ENCODE measurements around the gene CIAO3.

The CIAO3 gene

DNA sequence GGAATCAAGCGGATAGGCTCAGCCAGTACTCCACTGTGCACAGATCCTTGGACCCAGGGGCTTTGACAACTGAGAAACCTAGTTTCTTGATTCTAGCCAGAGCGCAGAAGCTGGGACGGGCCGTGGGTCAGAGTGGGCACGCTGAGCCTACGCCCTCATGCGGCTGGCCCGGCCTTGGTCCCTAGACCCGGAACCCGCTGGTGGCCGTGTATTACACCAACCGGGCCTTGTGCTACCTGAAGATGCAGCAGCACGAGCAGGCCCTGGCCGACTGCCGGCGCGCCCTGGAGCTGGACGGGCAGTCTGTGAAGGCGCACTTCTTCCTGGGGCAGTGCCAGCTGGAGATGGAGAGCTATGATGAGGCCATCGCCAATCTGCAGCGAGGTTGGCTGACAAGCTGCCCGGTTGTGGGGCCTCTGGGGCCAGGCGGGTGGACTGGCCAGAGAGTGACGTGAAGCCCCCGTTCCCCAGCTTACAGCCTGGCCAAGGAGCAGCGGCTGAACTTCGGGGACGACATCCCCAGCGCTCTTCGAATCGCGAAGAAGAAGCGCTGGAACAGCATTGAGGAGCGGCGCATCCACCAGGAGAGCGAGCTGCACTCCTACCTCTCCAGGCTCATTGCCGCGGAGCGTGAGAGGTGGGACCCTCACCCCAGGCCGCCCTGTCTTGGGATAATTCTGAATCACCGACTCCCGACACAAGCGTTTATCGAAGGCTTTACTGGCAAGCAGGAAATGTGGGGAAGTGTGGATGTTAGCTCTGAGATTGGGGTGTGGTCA lies 59.6 kb downstream of the CIAO3 start:
- peak overlapping the region; percentile 96 for H3K4me2 ChIP-seq (ENCODE audit: insufficient read depth, low read length, poor library complexity, severe bottlenecking)
- no peak overlapping the region for H2BK12ac ChIP-seq (ENCODE audit: low read length)
- H3K4me1 ChIP-seq (ENCODE audit: control insufficient read depth in 2 of 2, insufficient read depth in 1 of 2, low read depth in 1 of 2, low read length in 2 of 2) = peaks cover 7 to 21% of the 10 kb centered on the region in 2 donors
- no peak overlapping the region for H2BK120ac ChIP-seq (ENCODE audit: low read depth, low read length)
- H4K8ac ChIP-seq (ENCODE audit: low read depth, low read length) = peak overlapping the region; percentile 52
- H2BK5ac ChIP-seq (ENCODE audit: low read length) = peak overlapping the region; percentile 35
- H3K27ac ChIP-seq (replicated peaks; ENCODE audit: low read length) = no peak overlapping the region
- peak overlapping the region; percentile 86 for H2AK5ac ChIP-seq (ENCODE audit: low read depth, low read length)
- peak overlapping the region; percentile 90 for H3K9ac ChIP-seq (ENCODE audit: low read depth, low read length, poor library complexity)
- H3K18ac ChIP-seq (ENCODE audit: low read length) = no peak overlapping the region
- H3K14ac ChIP-seq (ENCODE audit: low read length) = peak overlapping the region; percentile 61
- H3K4ac ChIP-seq (ENCODE audit: low read length) = no peak overlapping the region
- H3K79me1 ChIP-seq (ENCODE audit: low read depth, low read length) = peaks cover 31% of the 10 kb centered on the region
- peak overlapping the region; percentile 68 for H3K23ac ChIP-seq (ENCODE audit: low read depth, low read length, poor library complexity)
- H3K4me3 ChIP-seq (ENCODE audit: low read length in 2 of 2) = peak overlapping the region; percentile 87 to 98
- H3K36me3 ChIP-seq (replicated peaks in 1 of 2; ENCODE audit: control insufficient read depth in 2 of 2, insufficient read depth in 2 of 2, low read length in 2 of 2) = peaks cover 30 to 46% of the 10 kb centered on the region in 2 donors
- WGBS, 2 donors (ENCODE audit: extremely low coverage in 2 of 2, insufficient read length in 2 of 2, insufficient replicate concordance in 1 of 2) = no CpG with 5 or more reads among the region's 44 CpGs
- H2AFZ ChIP-seq (ENCODE audit: low read length) = no peak overlapping the region
- H3K9me3 ChIP-seq (replicated peaks in 1 of 2; ENCODE audit: control insufficient read depth in 2 of 2, insufficient read depth in 1 of 2, low read depth in 1 of 2, low read length in 2 of 2) = peaks cover 0 to 2% of the 10 kb centered on the region in 2 donors
- H3K27me3 ChIP-seq (ENCODE audit: control insufficient read depth in 3 of 3, insufficient read depth in 3 of 3, low read depth in 1 of 3, low read length in 3 of 3) = peaks cover 0 to 2% (median 0%) of the 10 kb centered on the region in 3 experiments
- DNase-seq (ENCODE audit: low spot score) = no peak
- H2BK15ac ChIP-seq (ENCODE audit: low read length) = no peak overlapping the region
- no peak overlapping the region for H4K91ac ChIP-seq (ENCODE audit: low read depth, low read length, poor library complexity)

- no peak for DNase-seq (ENCODE audit: low spot score)
Measured at GRCh38 chr16:680625-680945, 60.2 kb downstream of the CIAO3 start.

GRCh38 chr16:679814-680624 lies 60.8 kb downstream of the CIAO3 start, which contains the start of gene STUB1:
Gene STUB1 (plus strand): TSS chr16:680410. CDS start chr16:680526, 116 bp downstream.
- DNase-seq (ENCODE audit: low spot score) = peak; percentile 87
- H3K27ac ChIP-seq (replicated peaks; ENCODE audit: low read length) = peak within 1 kb of the TSS; percentile 93
- H2BK15ac ChIP-seq (ENCODE audit: low read length) = peak within 1 kb of the TSS; percentile 92
- no peak within 1 kb of the TSS for H2BK12ac ChIP-seq (ENCODE audit: low read length)
- H3K36me3 ChIP-seq (replicated peaks in 1 of 2; ENCODE audit: control insufficient read depth in 2 of 2, insufficient read depth in 2 of 2, low read length in 2 of 2) = peaks cover 23 to 35% of the 10 kb centered on the region in 2 donors
- peak within 1 kb of the TSS; percentile 52 for H4K8ac ChIP-seq (ENCODE audit: low read depth, low read length)
- peaks cover 30% of the 10 kb centered on the region for H3K79me1 ChIP-seq (ENCODE audit: low read depth, low read length)
- peak within 1 kb of the TSS; percentile 99 for H3K18ac ChIP-seq (ENCODE audit: low read length)
- H3K9me3 ChIP-seq (replicated peaks in 1 of 2; ENCODE audit: control insufficient read depth in 2 of 2, insufficient read depth in 1 of 2, low read depth in 1 of 2, low read length in 2 of 2) = peaks cover 0 to 2% of the 10 kb centered on the region in 2 donors
- H3K23ac ChIP-seq (ENCODE audit: low read depth, low read length, poor library complexity) = peak within 1 kb of the TSS; percentile 98
- peaks cover 7 to 25% of the 10 kb centered on the region in 2 donors for H3K4me1 ChIP-seq (ENCODE audit: control insufficient read depth in 2 of 2, insufficient read depth in 1 of 2, low read depth in 1 of 2, low read length in 2 of 2)
- H3K4ac ChIP-seq (ENCODE audit: low read length) = no peak within 1 kb of the TSS
- H2BK5ac ChIP-seq (ENCODE audit: low read length) = peak within 1 kb of the TSS; percentile 91
- H2BK120ac ChIP-seq (ENCODE audit: low read depth, low read length) = no peak within 1 kb of the TSS
- peak within 1 kb of the TSS; percentile 87 to 98 for H3K4me3 ChIP-seq (ENCODE audit: low read length in 2 of 2)
- peak within 1 kb of the TSS; percentile 61 for H3K14ac ChIP-seq (ENCODE audit: low read length)
- H3K4me2 ChIP-seq (ENCODE audit: insufficient read depth, low read length, poor library complexity, severe bottlenecking) = peak within 1 kb of the TSS; percentile 97
- WGBS, 2 donors (ENCODE audit: extremely low coverage in 2 of 2, insufficient read length in 2 of 2, insufficient replicate concordance in 1 of 2) = no CpG with 5 or more reads among the region's 91 CpGs
- H3K27me3 ChIP-seq (ENCODE audit: control insufficient read depth in 3 of 3, insufficient read depth in 3 of 3, low read depth in 1 of 3, low read length in 3 of 3) = peaks cover 0 to 10% (median 0%) of the 10 kb centered on the region in 3 experiments
- H2AFZ ChIP-seq (ENCODE audit: low read length) = peak within 1 kb of the TSS; percentile 95
- H2AK5ac ChIP-seq (ENCODE audit: low read depth, low read length) = peak within 1 kb of the TSS; percentile 86
- peak within 1 kb of the TSS; percentile 94 for H3K9ac ChIP-seq (ENCODE audit: low read depth, low read length, poor library complexity)
- no peak within 1 kb of the TSS for H4K91ac ChIP-seq (ENCODE audit: low read depth, low read length, poor library complexity)

More at GRCh38 chr16:680625-680945, 60.2 kb downstream of the CIAO3 start:
- peaks cover 7 to 21% of the 10 kb centered on the region in 2 donors for H3K4me1 ChIP-seq (ENCODE audit: control insufficient read depth in 2 of 2, insufficient read depth in 1 of 2, low read depth in 1 of 2, low read length in 2 of 2)
- H3K79me1 ChIP-seq (ENCODE audit: low read depth, low read length) = peaks cover 31% of the 10 kb centered on the region
- peak overlapping the region; percentile 87 to 98 for H3K4me3 ChIP-seq (ENCODE audit: low read length in 2 of 2)
- H2BK5ac ChIP-seq (ENCODE audit: low read length) = peak overlapping the region; percentile 82
- no peak overlapping the region for H2BK120ac ChIP-seq (ENCODE audit: low read depth, low read length)
- no CpG with 5 or more reads among the region's 38 CpGs for WGBS, 2 donors (ENCODE audit: extremely low coverage in 2 of 2, insufficient read length in 2 of 2, insufficient replicate concordance in 1 of 2)
- H3K23ac ChIP-seq (ENCODE audit: low read depth, low read length, poor library complexity) = peak overlapping the region; percentile 98
- peaks cover 0 to 2% of the 10 kb centered on the region in 2 donors for H3K9me3 ChIP-seq (replicated peaks in 1 of 2; ENCODE audit: control insufficient read depth in 2 of 2, insufficient read depth in 1 of 2, low read depth in 1 of 2, low read length in 2 of 2)
- no peak overlapping the region for H3K4ac ChIP-seq (ENCODE audit: low read length)
- peak overlapping the region; percentile 61 for H3K14ac ChIP-seq (ENCODE audit: low read length)
- H2AFZ ChIP-seq (ENCODE audit: low read length) = peak overlapping the region; percentile 95
- H3K4me2 ChIP-seq (ENCODE audit: insufficient read depth, low read length, poor library complexity, severe bottlenecking) = peak overlapping the region; percentile 96
- H2BK15ac ChIP-seq (ENCODE audit: low read length) = no peak overlapping the region
- peak overlapping the region; percentile 93 for H3K27ac ChIP-seq (replicated peaks; ENCODE audit: low read length)
- H3K36me3 ChIP-seq (replicated peaks in 1 of 2; ENCODE audit: control insufficient read depth in 2 of 2, insufficient read depth in 2 of 2, low read length in 2 of 2) = peaks cover 29 to 41% of the 10 kb centered on the region in 2 donors
- H3K18ac ChIP-seq (ENCODE audit: low read length) = peak overlapping the region; percentile 99
- no peak overlapping the region for H2BK12ac ChIP-seq (ENCODE audit: low read length)
- no peak overlapping the region for H4K8ac ChIP-seq (ENCODE audit: low read depth, low read length)
- no peak overlapping the region for H4K91ac ChIP-seq (ENCODE audit: low read depth, low read length, poor library complexity)
- peak overlapping the region; percentile 86 for H2AK5ac ChIP-seq (ENCODE audit: low read depth, low read length)
- H3K27me3 ChIP-seq (ENCODE audit: control insufficient read depth in 3 of 3, insufficient read depth in 3 of 3, low read depth in 1 of 3, low read length in 3 of 3) = peaks cover 0 to 6% (median 0%) of the 10 kb centered on the region in 3 experiments
- H3K9ac ChIP-seq (ENCODE audit: low read depth, low read length, poor library complexity) = peak overlapping the region; percentile 94
